Activated T-helper 17 cell treated with anti-CD3 and anti-CD28 coated beads, Interleukin-2, amount 50 U/mL, for 72 hours (primary cell): Measurements from ENCODE around the gene PPEF2. TPM values are rescaled to one million over a fixed set of nuclear protein-coding genes. Genes with fewer than 3 reads are reported as not detected.
"Not testable (repeated sequence)": the region's sequence is repeated elsewhere in the genome, so short reads cannot be mapped to it uniquely, and the experiment has no call there.

Source experiments
- ATAC-seq: fragments of 150-1000 bp; cut with Tn5 transposase; replicated peaks from 2 replicates; pipeline ENCODE4 v1.10.0; 2021; ENCODE audit warnings: mild to moderate bottlenecking, moderate library complexity
- H3K27ac Mint-ChIP-seq: one replicate; pipeline ENCODE4 v1.8.0; 2022; ENCODE audit warnings: mixed read lengths
- H3K27me3 Mint-ChIP-seq: one replicate; pipeline ENCODE4 v1.8.0; 2022; ENCODE audit warnings: mixed read lengths
- H3K36me3 Mint-ChIP-seq: one replicate; pipeline ENCODE4 v1.8.0; 2022; ENCODE audit warnings: low read depth, mild to moderate bottlenecking, mixed read lengths
- H3K4me1 Mint-ChIP-seq: one replicate; pipeline ENCODE4 v1.8.0; 2022; ENCODE audit warnings: mixed read lengths
- H3K4me3 Mint-ChIP-seq: one replicate; pipeline ENCODE4 v1.8.0; 2022; ENCODE audit warnings: mild to moderate bottlenecking, mixed read lengths
- H3K9me3 Mint-ChIP-seq: one replicate; pipeline ENCODE4 v1.8.0; 2022; ENCODE audit warnings: mixed read lengths
- total RNA-seq, 2 donors: library from RNA; stranded (reverse); gene quantifications; one replicate each; pipeline ENCODE4 v1.2.3, GENCODE V29; 2022

Gene PPEF2
- total RNA-seq, 2 donors from 2014 or later: 0.24 TPM; not detected in 1

- H3K27me3 Mint-ChIP-seq: no peaks in the 10 kb centered on the region
- no peak for ATAC-seq
- no peak overlapping the region for H3K4me3 Mint-ChIP-seq
- no peak overlapping the region for H3K27ac Mint-ChIP-seq
- H3K36me3 Mint-ChIP-seq: peaks cover 65% of the 10 kb centered on the region
- no peaks in the 10 kb centered on the region for H3K4me1 Mint-ChIP-seq
- H3K9me3 Mint-ChIP-seq: no peaks in the 10 kb centered on the region
These were observed 10.7 kb upstream of the PPEF2 start for GRCh38 chr4:75912968-75913367.

- H3K4me1 Mint-ChIP-seq, H3K27ac Mint-ChIP-seq, H3K9me3 Mint-ChIP-seq, H3K4me3 Mint-ChIP-seq, ATAC-seq, H3K27me3 Mint-ChIP-seq: not testable (repeated sequence)
- peaks cover 46% of the 10 kb centered on the region for H3K36me3 Mint-ChIP-seq
These were observed 8.6 kb upstream of the PPEF2 start for GRCh38 chr4:75910831-75911230.

- Mint-ChIP-seq H3K36me3 (peaks cover 31% of the 10 kb centered on the region), H3K9me3 (no peaks in the 10 kb centered on the region), H3K4me3 (no peak overlapping the region), H3K4me1 (no peaks in the 10 kb centered on the region), H3K27ac (no peak overlapping the region), H3K27me3 (no peaks in the 10 kb centered on the region)
- ATAC-seq: no peak
These were observed 7.2 kb upstream of the PPEF2 start for GRCh38 chr4:75909405-75909804.

- Mint-ChIP-seq H3K27me3 (no peaks in the 10 kb centered on the region), H3K4me3 (no peak overlapping the region), H3K4me1 (no peaks in the 10 kb centered on the region), H3K36me3 (peaks cover 23% of the 10 kb centered on the region), H3K27ac (no peak overlapping the region), H3K9me3 (no peaks in the 10 kb centered on the region)
- ATAC-seq: no peak
These were observed 6.3 kb upstream of the PPEF2 start for GRCh38 chr4:75908555-75908954.

DNA sequence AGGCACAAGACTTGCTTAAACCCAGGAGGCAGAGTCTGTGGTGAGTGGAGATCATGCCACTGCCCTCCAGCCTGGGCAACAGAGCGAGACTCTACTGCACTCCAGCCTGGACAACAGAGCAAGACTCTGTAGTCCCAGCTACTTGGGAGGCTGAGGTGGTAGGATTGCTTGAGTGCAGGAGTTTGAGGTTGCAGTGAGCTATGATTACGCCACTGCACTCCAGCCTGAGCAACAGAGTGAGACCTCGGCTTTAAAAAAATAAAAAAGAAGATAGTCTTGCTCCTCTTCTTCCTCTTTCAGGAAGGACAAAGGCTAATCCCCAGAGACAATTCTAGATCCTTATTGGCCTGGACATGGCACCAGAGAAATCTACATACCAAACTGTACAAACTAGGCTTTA is 5.7 kb upstream of the PPEF2 start:
- H3K27ac Mint-ChIP-seq: no peak overlapping the region
- H3K4me3 Mint-ChIP-seq: no peak overlapping the region
- H3K27me3 Mint-ChIP-seq: no peaks in the 10 kb centered on the region
- no peak for ATAC-seq
- no peaks in the 10 kb centered on the region for H3K4me1 Mint-ChIP-seq
- H3K36me3 Mint-ChIP-seq: peaks cover 17% of the 10 kb centered on the region
- no peaks in the 10 kb centered on the region for H3K9me3 Mint-ChIP-seq

DNA sequence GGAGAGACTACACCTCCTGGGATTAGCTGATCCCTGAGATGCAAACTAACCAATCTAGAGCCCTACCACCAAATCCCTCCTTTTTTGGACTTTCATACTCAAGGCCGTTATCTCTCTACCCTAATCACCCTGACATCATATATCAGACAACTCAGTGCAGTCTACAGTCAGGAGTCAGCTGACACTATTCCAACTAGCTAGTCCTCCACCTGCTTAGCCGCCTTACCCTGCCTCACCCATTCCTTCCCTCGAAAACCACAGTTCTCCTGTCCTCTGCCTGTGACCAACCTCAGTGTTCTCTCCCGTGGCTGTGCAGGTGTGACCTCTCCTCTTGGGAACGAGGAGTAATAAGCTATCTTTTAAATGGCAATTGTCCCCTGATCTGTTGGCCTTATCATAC is 1.8 kb upstream of the PPEF2 start:
- no peaks in the 10 kb centered on the region for H3K4me1 Mint-ChIP-seq
- H3K9me3 Mint-ChIP-seq: no peaks in the 10 kb centered on the region
- ATAC-seq: no peak
- H3K27me3 Mint-ChIP-seq: no peaks in the 10 kb centered on the region
- no peak overlapping the region for H3K27ac Mint-ChIP-seq
- no peak overlapping the region for H3K4me3 Mint-ChIP-seq
- H3K36me3 Mint-ChIP-seq: no peaks in the 10 kb centered on the region

DNA sequence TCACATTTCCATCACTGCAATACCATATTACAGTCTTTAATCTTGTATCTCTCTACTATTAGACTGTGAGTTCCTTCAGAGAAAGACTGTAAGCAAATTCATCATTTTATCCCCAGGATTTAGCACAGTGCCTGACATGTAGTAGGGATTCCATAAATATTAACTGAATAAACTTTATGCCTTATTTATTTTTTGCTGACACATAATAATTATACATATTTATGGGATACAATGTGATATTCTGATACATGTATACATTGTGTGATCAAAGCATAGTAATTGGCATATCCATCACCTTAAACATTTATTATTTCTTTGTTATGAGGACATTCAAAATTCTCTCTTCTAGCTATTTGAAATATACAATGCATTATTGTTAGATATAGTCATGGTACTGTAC is 3.7 kb downstream of the PPEF2 start:
- no peaks in the 10 kb centered on the region for H3K36me3 Mint-ChIP-seq
- no peak overlapping the region for H3K27ac Mint-ChIP-seq
- no peaks in the 10 kb centered on the region for H3K27me3 Mint-ChIP-seq
- no peaks in the 10 kb centered on the region for H3K4me1 Mint-ChIP-seq
- no peak for ATAC-seq
- H3K4me3 Mint-ChIP-seq: no peak overlapping the region
- no peaks in the 10 kb centered on the region for H3K9me3 Mint-ChIP-seq

GRCh38 chr4:75895744-75896314 is 6.4 kb downstream of the PPEF2 start:
- no peaks in the 10 kb centered on the region for H3K9me3 Mint-ChIP-seq
- ATAC-seq: peak; percentile 65
- H3K36me3 Mint-ChIP-seq: no peaks in the 10 kb centered on the region
- H3K27me3 Mint-ChIP-seq: no peaks in the 10 kb centered on the region
- H3K4me1 Mint-ChIP-seq: no peaks in the 10 kb centered on the region
- H3K4me3 Mint-ChIP-seq: no peak overlapping the region
- H3K27ac Mint-ChIP-seq: no peak overlapping the region

DNA sequence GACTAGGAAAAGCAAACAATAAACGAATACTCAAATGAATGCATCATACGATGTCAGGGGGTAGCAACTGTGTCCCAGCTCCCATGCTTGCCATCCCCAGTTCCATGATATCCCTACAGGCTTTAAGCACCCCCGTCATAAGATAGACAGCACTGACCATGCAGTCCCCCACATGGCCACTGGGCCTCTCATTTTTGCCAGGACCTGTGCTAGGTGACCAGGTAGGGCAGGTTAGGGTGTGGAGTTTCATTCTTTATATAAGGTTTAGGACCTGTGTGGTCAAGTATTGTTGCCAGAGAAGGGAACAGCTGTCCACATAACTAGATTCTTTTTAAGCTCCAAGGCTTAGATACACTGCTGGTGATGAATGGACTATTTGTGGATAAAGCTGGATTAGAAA is 9.7 kb downstream of the PPEF2 start:
- no peaks in the 10 kb centered on the region for H3K9me3 Mint-ChIP-seq
- peaks cover 5% of the 10 kb centered on the region for H3K27me3 Mint-ChIP-seq
- no peak overlapping the region for H3K4me3 Mint-ChIP-seq
- H3K27ac Mint-ChIP-seq: no peak overlapping the region
- H3K4me1 Mint-ChIP-seq: no peaks in the 10 kb centered on the region
- no peaks in the 10 kb centered on the region for H3K36me3 Mint-ChIP-seq
- ATAC-seq: no peak

GRCh38 chr4:75891611-75892010 is 10.6 kb downstream of the PPEF2 start:
- no peaks in the 10 kb centered on the region for H3K9me3 Mint-ChIP-seq
- no peak overlapping the region for H3K27ac Mint-ChIP-seq
- no peaks in the 10 kb centered on the region for H3K4me1 Mint-ChIP-seq
- peaks cover 5% of the 10 kb centered on the region for H3K27me3 Mint-ChIP-seq
- H3K4me3 Mint-ChIP-seq: no peak overlapping the region
- no peaks in the 10 kb centered on the region for H3K36me3 Mint-ChIP-seq
- no peak for ATAC-seq

- H3K9me3 Mint-ChIP-seq: no peaks in the 10 kb centered on the region
- peaks cover 5% of the 10 kb centered on the region for H3K27me3 Mint-ChIP-seq
- no peak overlapping the region for H3K27ac Mint-ChIP-seq
- no peaks in the 10 kb centered on the region for H3K4me1 Mint-ChIP-seq
- no peak for ATAC-seq
- no peak overlapping the region for H3K4me3 Mint-ChIP-seq
- no peaks in the 10 kb centered on the region for H3K36me3 Mint-ChIP-seq
These were observed 12.6 kb downstream of the PPEF2 start for GRCh38 chr4:75889537-75890199.

DNA sequence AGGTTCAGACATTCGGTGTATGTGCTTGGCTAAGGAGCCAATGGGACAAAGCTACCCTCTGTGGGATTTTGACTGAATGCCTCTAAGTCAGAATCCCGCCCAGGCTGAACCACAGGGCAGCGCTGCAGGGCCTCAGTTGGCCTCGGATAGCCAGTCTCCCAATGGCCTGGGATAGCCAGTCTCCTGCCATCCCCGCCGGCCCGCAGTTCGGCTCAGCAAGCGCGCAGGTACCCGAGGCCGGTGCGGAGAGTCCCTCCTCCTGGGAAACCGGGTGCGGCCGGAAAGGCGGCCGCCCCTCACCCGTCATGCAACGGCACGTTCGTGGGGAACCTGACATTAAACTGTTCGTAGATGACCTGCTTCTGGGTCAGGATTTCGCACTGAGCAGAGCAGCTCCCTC is 16.1 kb downstream of the PPEF2 start:
- Mint-ChIP-seq H3K9me3 (no peaks in the 10 kb centered on the region), H3K27me3 (peaks cover 8% of the 10 kb centered on the region), H3K27ac (no peak overlapping the region), H3K4me3 (no peak overlapping the region), H3K36me3 (no peaks in the 10 kb centered on the region), H3K4me1 (no peaks in the 10 kb centered on the region)
- ATAC-seq: no peak

GRCh38 chr4:75881476-75881875 is 20.8 kb downstream of the PPEF2 start:
- no peaks in the 10 kb centered on the region for H3K4me1 Mint-ChIP-seq
- H3K9me3 Mint-ChIP-seq: no peaks in the 10 kb centered on the region
- ATAC-seq: peak; percentile 58
- H3K4me3 Mint-ChIP-seq: no peak overlapping the region
- no peak overlapping the region for H3K27ac Mint-ChIP-seq
- peaks cover 3% of the 10 kb centered on the region for H3K27me3 Mint-ChIP-seq
- H3K36me3 Mint-ChIP-seq: no peaks in the 10 kb centered on the region

- Mint-ChIP-seq H3K27ac (no peak overlapping the region), H3K27me3 (peaks cover 6% of the 10 kb centered on the region), H3K4me3 (no peak overlapping the region), H3K4me1 (no peaks in the 10 kb centered on the region), H3K36me3 (no peaks in the 10 kb centered on the region), H3K9me3 (no peaks in the 10 kb centered on the region)
- ATAC-seq: no peak
These were observed 22.0 kb downstream of the PPEF2 start for GRCh38 chr4:75880278-75880677.

DNA sequence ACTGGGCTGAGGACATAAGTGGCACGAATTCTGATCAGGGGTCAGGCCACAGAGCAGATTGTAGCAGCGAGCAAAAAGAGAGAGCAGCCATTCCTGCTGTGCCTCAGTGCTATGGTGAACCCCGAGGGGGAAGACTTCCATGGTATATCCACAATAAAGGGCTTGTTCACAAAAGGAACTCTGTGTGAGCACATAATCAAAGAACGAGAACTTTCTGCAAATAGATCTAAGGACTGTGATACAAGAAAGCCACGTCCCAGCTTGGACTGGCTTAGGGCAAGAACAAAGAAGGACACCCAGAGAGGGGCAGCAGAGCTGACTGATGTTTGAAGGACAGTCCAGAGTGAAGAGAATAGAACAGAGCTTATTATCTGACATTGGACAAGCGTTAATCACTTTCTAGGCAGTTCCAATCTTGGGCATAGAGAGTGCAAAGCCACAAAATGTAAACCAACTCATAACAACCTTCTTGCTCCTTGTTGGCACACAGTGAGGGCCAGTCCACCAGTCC is 24.0 kb downstream of the PPEF2 start:
- Mint-ChIP-seq H3K4me1 (no peaks in the 10 kb centered on the region), H3K27me3 (peaks cover 6% of the 10 kb centered on the region), H3K4me3 (no peak overlapping the region), H3K36me3 (no peaks in the 10 kb centered on the region), H3K27ac (no peak overlapping the region), H3K9me3 (no peaks in the 10 kb centered on the region)
- no peak for ATAC-seq
